Hepatocyte (in vitro differentiated cells): ENCODE data around the gene HTRA2. TPM values are rescaled to one million over a fixed set of nuclear protein-coding genes. Genes with fewer than 3 reads are reported as not detected.

Experiments used
- DNase-seq: peaks from one replicate; pipeline ENCODE4 v3.0.0-alpha.2; 2016; ENCODE audit warnings: low spot score
- H2AFZ ChIP-seq: fragments of 200-600 bp; sonication (generic); 2 replicates; pipeline ENCODE4 v1.6.0; 2016; ENCODE audit warnings: antibody characterized with exemption, mild to moderate bottlenecking
- H3K27ac ChIP-seq: fragments of 200-600 bp; sonication (generic); 2 replicates; pipeline ENCODE4 v1.5.1; 2016; ENCODE audit warnings: mild to moderate bottlenecking
- H3K27me3 ChIP-seq: fragments of 200-600 bp; sonication (generic); 2 replicates; pipeline ENCODE4 v1.6.1; 2016
- H3K36me3 ChIP-seq: fragments of 200-600 bp; sonication (generic); replicated peaks from 2 replicates; pipeline ENCODE4 v1.5.1; 2016; ENCODE audit warnings: low read depth; ENCODE audit not compliant: insufficient read depth
- H3K4me1 ChIP-seq: fragments of 200-600 bp; sonication (generic); 2 replicates; pipeline ENCODE4 v1.5.1; 2016; ENCODE audit warnings: mild to moderate bottlenecking, moderate library complexity; ENCODE audit not compliant: insufficient read depth
- H3K4me2 ChIP-seq: fragments of 200-600 bp; sonication (generic); 2 replicates; pipeline ENCODE4 v1.6.0; 2016
- H3K4me3 ChIP-seq: fragments of 200-600 bp; sonication (generic); 2 replicates; pipeline ENCODE4 v1.5.1; 2016; ENCODE audit warnings: mild to moderate bottlenecking
- H3K79me2 ChIP-seq: fragments of 200-600 bp; sonication (generic); 2 replicates; pipeline ENCODE4 v1.6.0; 2017; ENCODE audit warnings: mild to moderate bottlenecking
- H3K9me2 ChIP-seq: fragments of 200-600 bp; sonication (generic); replicated peaks from 2 replicates; pipeline ENCODE4 v1.6.0; 2017; ENCODE audit warnings: mild to moderate bottlenecking; ENCODE audit not compliant: insufficient read depth
- H3K9me3 ChIP-seq: fragments of 200-600 bp; sonication (generic); 2 replicates; pipeline ENCODE4 v1.5.1; 2016; ENCODE audit warnings: low read depth, mild to moderate bottlenecking
- H4K20me1 ChIP-seq: fragments of 200-600 bp; sonication (generic); 2 replicates; pipeline ENCODE4 v1.6.0; 2016; ENCODE audit warnings: mild to moderate bottlenecking; ENCODE audit not compliant: insufficient read depth, poor library complexity, severe bottlenecking
- EZH2 ChIP-seq: fragments of 200-600 bp; sonication (generic); IDR thresholded peaks from 2 replicates; pipeline ENCODE4 v1.6.1; 2016; ENCODE audit warnings: antibody characterized with exemption, mild to moderate bottlenecking, borderline replicate concordance
- EZH2phosphoT487 ChIP-seq: fragments of 200-600 bp; sonication (generic); IDR thresholded peaks from one replicate; pipeline ENCODE4 v1.6.1; 2018; ENCODE audit warnings: antibody characterized with exemption, mild to moderate bottlenecking, low read depth, moderate library complexity; ENCODE audit not compliant: unreplicated experiment, severe bottlenecking
- WGBS: methylation state at CpG from one replicate; pipeline ENCODE4 v1.1.6; 2016; ENCODE audit warnings: low lambda C conversion rate; ENCODE audit errors: missing lambda C conversion rate; 5-methylcytosine and 5-hydroxymethylcytosine counted together
- polyA plus RNA-seq: library from polyadenylated mRNA; unstranded; fragments of >200 nt; fragmentation: Nextera tagmentation; extraction: Ambion mirVana; gene quantifications from 2 replicates; pipeline ENCODE4 v1.2.1, GENCODE V29; 2016
- total RNA-seq: library from RNA; depleted of rRNA; stranded (reverse); fragments of >200 nt; gene quantifications from 2 replicates; pipeline ENCODE4 v1.2.3, GENCODE V29; 2014
- TF ChIP-seq, protein P1 (sequence below): fragments of 200-600 bp; sonication (generic); IDR thresholded peaks from 2 replicates; pipeline ENCODE4 v1.5.1; 2016; ENCODE audit warnings: antibody characterized with exemption, mild to moderate bottlenecking; ENCODE audit not compliant: poor library complexity

The HTRA2 gene
- total and polyA plus RNA-seq, 2 experiments from 2014 or later: 31.2 to 33.5 TPM

DNA sequence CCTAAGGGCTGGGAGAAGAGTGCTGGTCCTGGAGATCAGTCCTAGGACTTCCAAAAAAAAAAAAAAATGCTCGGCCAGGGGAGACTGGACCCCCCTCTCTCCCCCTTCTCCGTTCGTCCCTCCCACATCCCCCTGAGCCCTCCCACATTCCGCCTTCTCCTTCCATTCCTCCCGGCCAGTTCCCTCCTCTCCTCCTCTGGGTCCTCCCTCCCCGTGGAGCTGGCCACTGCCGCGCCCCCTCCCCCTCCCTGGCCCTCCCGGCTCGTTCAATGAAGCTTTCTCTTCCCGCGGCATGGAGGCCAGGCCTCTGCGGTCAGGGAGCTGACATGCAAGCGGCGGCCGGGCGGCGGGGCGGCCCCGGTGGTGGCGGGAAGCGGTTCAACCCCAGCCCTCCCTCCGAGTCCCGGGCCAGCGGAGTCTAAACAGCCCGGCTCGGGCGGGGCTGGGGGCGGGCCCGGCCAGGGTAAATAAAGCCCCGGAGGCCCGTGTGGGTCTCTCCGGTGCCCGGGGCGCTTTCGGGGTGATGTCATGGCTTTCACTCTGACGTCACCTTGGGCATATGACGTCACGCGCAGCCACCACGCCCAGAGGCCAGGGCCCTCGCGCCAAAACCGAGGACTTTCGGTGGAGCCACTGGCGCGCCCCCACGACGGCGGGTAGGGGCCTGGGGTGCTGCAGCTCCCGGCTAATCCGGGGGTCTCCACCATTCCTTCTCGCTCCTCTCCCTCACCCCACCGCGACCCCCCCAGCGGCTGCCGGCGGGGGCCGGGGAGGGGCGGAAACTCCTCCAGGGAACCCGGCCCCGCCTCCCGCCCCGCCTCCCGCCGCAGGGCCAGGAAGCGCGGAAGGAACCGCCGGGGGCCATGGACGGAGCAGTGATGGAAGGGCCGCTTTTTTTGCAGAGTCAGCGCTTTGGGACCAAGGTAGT, 24.4 kb downstream of the HTRA2 start, which contains the start of the genes DOK1 and LOXL3:
TSS of gene DOK1 (plus strand) at position 829 of the 928 bp plus-strand sequence. CDS start at position 864, 35 bp downstream.
TSS of gene LOXL3 (minus strand) at position 51 of the 928 bp plus-strand sequence. CDS start 1,308 bp downstream, outside the sequence.
- peak within 1 kb of the TSS; percentile 82 for H2AFZ ChIP-seq
- H3K36me3 ChIP-seq: no peaks in the 10 kb centered on the region
- H3K4me3 ChIP-seq: peak within 1 kb of the TSS; percentile 82
- H4K20me1 ChIP-seq: no peaks in the 10 kb centered on the region
- H3K79me2 ChIP-seq: no peaks in the 10 kb centered on the region
- under 1% methylated on average over 30 of the region's 73 CpGs for WGBS
- TF ChIP-seq EZH2 (no peak), EZH2phosphoT487 (no peak)
- TF ChIP-seq, protein P1, sequence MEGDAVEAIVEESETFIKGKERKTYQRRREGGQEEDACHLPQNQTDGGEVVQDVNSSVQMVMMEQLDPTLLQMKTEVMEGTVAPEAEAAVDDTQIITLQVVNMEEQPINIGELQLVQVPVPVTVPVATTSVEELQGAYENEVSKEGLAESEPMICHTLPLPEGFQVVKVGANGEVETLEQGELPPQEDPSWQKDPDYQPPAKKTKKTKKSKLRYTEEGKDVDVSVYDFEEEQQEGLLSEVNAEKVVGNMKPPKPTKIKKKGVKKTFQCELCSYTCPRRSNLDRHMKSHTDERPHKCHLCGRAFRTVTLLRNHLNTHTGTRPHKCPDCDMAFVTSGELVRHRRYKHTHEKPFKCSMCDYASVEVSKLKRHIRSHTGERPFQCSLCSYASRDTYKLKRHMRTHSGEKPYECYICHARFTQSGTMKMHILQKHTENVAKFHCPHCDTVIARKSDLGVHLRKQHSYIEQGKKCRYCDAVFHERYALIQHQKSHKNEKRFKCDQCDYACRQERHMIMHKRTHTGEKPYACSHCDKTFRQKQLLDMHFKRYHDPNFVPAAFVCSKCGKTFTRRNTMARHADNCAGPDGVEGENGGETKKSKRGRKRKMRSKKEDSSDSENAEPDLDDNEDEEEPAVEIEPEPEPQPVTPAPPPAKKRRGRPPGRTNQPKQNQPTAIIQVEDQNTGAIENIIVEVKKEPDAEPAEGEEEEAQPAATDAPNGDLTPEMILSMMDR: no peak
- DNase-seq: peak; percentile 92
- no peaks in the 10 kb centered on the region for H3K9me2 ChIP-seq
- no peaks in the 10 kb centered on the region for H3K9me3 ChIP-seq
- H3K4me2 ChIP-seq: peak within 1 kb of the TSS; percentile 89
- no peaks in the 10 kb centered on the region for H3K27me3 ChIP-seq
- H3K4me1 ChIP-seq: peaks cover 15% of the 10 kb centered on the region
- peak within 1 kb of the TSS; percentile 94 for H3K27ac ChIP-seq

DNA sequence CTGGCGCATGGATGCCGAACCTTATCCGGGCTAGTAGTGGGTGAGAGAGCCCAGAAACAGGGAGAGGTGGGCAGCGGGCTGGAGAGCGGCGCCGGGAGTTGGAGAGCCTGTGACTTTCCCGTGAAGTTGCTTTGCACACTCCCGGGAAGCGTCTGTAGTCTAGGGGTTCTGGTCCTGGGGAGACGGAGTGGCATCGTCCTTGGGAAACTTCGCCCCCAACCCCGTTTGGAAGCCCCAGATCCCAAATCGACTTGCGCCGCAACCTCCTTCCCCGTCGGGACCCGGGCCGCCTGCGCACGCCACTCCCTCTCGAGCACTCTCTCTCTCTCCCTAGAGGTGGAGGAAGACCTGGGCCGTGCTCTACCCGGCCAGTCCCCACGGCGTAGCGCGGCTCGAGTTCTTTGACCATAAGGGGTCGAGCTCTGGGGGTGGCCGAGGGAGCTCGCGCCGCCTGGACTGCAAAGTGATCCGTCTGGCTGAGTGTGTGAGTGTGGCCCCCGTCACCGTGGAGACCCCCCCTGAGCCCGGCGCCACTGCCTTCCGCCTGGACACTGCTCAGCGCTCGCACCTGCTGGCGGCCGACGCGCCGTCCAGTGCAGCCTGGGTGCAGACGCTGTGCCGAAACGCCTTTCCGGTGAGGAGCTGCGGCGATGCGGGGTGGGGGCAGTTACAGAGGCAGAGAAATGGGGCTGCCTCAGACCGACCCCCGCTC, 25.2 kb downstream of the HTRA2 start:
- no peak for TF ChIP-seq EZH2
- TF ChIP-seq, protein P1: no peak
- no peak for TF ChIP-seq EZH2phosphoT487
- Histone ChIP-seq H3K4me2 (peak overlapping the region; percentile 89), H3K4me3 (peak overlapping the region; percentile 82), H3K79me2 (no peaks in the 10 kb centered on the region), H3K36me3 (no peaks in the 10 kb centered on the region), H3K27ac (peak overlapping the region; percentile 94), H3K9me2 (no peaks in the 10 kb centered on the region), H2AFZ (peak overlapping the region; percentile 82), H3K27me3 (peaks cover 5% of the 10 kb centered on the region), H3K4me1 (peaks cover 12% of the 10 kb centered on the region), H4K20me1 (no peaks in the 10 kb centered on the region), H3K9me3 (no peaks in the 10 kb centered on the region)
- 2% methylated on average over 57 of the region's 58 CpGs for WGBS
- DNase-seq: peak; percentile 73

DNA sequence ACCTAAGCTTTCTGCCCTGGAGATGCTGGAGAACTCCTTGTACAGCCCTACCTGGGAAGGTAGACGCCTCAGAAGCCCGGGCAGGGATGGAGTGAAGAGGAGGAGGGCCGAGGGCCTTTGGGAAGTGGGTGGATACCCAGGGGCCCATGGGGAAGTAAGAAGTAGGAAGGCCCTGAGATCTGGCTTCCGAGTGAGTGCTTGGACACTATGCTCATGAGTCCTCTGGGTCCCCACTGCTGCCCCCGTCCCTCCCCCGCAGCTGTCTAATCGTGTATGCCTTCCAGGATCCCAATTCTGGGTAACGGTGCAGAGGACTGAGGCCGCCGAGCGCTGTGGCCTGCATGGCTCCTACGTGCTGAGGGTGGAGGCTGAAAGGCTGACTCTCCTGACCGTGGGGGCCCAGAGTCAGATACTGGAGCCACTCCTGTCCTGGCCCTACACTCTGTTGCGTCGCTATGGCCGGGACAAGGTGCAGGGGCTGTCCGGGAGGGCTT, 25.9 kb downstream of the HTRA2 start:
- Histone ChIP-seq H3K36me3 (no peaks in the 10 kb centered on the region), H3K4me2 (peak overlapping the region; percentile 89), H4K20me1 (no peaks in the 10 kb centered on the region), H2AFZ (peak overlapping the region; percentile 82), H3K79me2 (no peaks in the 10 kb centered on the region), H3K4me1 (peaks cover 12% of the 10 kb centered on the region), H3K4me3 (peak overlapping the region; percentile 82), H3K27me3 (peaks cover 11% of the 10 kb centered on the region), H3K9me3 (no peaks in the 10 kb centered on the region), H3K27ac (no peak overlapping the region), H3K9me2 (no peaks in the 10 kb centered on the region)
- 73% methylated on average over 17 of the region's 17 CpGs for WGBS
- TF ChIP-seq, protein P1: no peak
- TF ChIP-seq EZH2: no peak
- no peak for TF ChIP-seq EZH2phosphoT487
- no peak for DNase-seq
